DND-41 (cell line): Measurements from ENCODE around the gene NLRX1.

ENCODE experiments used
- EZH2 ChIP-seq: IDR thresholded peaks from 3 replicates; pipeline ENCODE4 v1.6.1; 2012; ENCODE audit warnings: borderline replicate concordance, low read depth, mild to moderate bottlenecking, moderate library complexity, low read length, inconsistent platforms; ENCODE audit not compliant: severe bottlenecking
- TF ChIP-seq, protein P1 (sequence below): IDR thresholded peaks from 2 replicates; pipeline ENCODE4 v1.5.1; 2012; ENCODE audit warnings: borderline replicate concordance, low read length, moderate library complexity, mild to moderate bottlenecking; ENCODE audit not compliant: poor library complexity, severe bottlenecking; ENCODE audit errors: extremely low read depth

DNA sequence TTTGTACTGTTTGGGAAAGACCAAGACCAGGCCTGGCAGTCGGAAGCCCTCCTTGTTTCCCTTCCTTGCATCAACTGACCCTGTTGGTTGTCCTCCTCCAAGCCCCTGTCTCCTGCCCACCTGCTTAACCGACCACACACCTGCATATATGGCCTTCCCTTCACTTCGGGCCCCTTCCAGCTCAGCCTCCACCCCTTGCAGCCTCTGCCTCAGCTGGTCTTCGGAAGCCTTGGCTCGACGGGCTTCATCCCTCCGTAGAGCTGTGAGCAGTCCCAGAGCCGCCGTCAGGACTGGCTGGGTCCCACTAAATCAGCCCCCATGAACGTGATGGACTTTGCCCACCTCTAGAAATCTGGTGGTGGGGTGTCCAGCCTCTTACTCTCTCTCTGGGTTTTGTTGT, 25.1 kb downstream of the NLRX1 start:
- TF ChIP-seq, protein P1, sequence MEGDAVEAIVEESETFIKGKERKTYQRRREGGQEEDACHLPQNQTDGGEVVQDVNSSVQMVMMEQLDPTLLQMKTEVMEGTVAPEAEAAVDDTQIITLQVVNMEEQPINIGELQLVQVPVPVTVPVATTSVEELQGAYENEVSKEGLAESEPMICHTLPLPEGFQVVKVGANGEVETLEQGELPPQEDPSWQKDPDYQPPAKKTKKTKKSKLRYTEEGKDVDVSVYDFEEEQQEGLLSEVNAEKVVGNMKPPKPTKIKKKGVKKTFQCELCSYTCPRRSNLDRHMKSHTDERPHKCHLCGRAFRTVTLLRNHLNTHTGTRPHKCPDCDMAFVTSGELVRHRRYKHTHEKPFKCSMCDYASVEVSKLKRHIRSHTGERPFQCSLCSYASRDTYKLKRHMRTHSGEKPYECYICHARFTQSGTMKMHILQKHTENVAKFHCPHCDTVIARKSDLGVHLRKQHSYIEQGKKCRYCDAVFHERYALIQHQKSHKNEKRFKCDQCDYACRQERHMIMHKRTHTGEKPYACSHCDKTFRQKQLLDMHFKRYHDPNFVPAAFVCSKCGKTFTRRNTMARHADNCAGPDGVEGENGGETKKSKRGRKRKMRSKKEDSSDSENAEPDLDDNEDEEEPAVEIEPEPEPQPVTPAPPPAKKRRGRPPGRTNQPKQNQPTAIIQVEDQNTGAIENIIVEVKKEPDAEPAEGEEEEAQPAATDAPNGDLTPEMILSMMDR = no peak
- no peak for TF ChIP-seq EZH2
